Stromal cell of bone marrow (primary cell): ENCODE measurements around the gene AGBL4.

ENCODE experiments used
- DNase-seq: peaks from one replicate; pipeline ENCODE4 v3.0.0-alpha.2; 2012; ENCODE audit warnings: low read depth

AGBL4 gene

GRCh38 chr1:48940962-48941732, 1082.6 kb downstream of the AGBL4 start:
- DNase-seq = no peak

- DNase-seq = no peak
Observed at GRCh38 chr1:48940354-48940753, 1083.4 kb downstream of the AGBL4 start.

- DNase-seq = no peak
Observed at GRCh38 chr1:48939828-48940227, 1083.9 kb downstream of the AGBL4 start.

GRCh38 chr1:48939042-48939441, 1084.7 kb downstream of the AGBL4 start:
- DNase-seq = no peak

GRCh38 chr1:48937732-48938131, 1086.0 kb downstream of the AGBL4 start:
- no peak for DNase-seq

GRCh38 chr1:48936436-48936835, 1087.3 kb downstream of the AGBL4 start:
- DNase-seq = no peak

- DNase-seq = no peak
Observed at GRCh38 chr1:48932366-48932765, 1091.4 kb downstream of the AGBL4 start.

GRCh38 chr1:48931506-48932192, 1092.1 kb downstream of the AGBL4 start:
- peak; percentile 19 for DNase-seq

- DNase-seq = no peak
Observed at GRCh38 chr1:48930011-48930410, 1093.7 kb downstream of the AGBL4 start.

- DNase-seq = no peak
Observed at GRCh38 chr1:48924099-48924498, 1099.7 kb downstream of the AGBL4 start.

GRCh38 chr1:48923116-48923515, 1100.6 kb downstream of the AGBL4 start:
- no peak for DNase-seq

GRCh38 chr1:48920851-48921250, 1102.9 kb downstream of the AGBL4 start:
- no peak for DNase-seq

GRCh38 chr1:48917901-48918603, 1105.7 kb downstream of the AGBL4 start:
- no peak for DNase-seq

GRCh38 chr1:48917070-48917454, 1106.7 kb downstream of the AGBL4 start:
- DNase-seq = no peak

- peak; percentile 63 for DNase-seq
Observed at GRCh38 chr1:48916130-48917069, 1107.4 kb downstream of the AGBL4 start.

GRCh38 chr1:48908606-48909005, 1115.1 kb downstream of the AGBL4 start:
- DNase-seq = no peak

GRCh38 chr1:48906729-48907128, 1117.0 kb downstream of the AGBL4 start:
- DNase-seq = no peak

- no peak for DNase-seq
Observed at GRCh38 chr1:48906164-48906563, 1117.6 kb downstream of the AGBL4 start.

- no peak for DNase-seq
Observed at GRCh38 chr1:48903291-48903690, 1120.5 kb downstream of the AGBL4 start.

GRCh38 chr1:48898894-48899293, 1124.9 kb downstream of the AGBL4 start:
- DNase-seq = no peak

- DNase-seq = no peak
Observed at GRCh38 chr1:48889615-48890014, 1134.1 kb downstream of the AGBL4 start.

- DNase-seq = no peak
Observed at GRCh38 chr1:48889082-48889481, 1134.7 kb downstream of the AGBL4 start.
